T-helper 2 cell treated with Interferon-gamma antibody and Interleukin-4, amounts not matched to agents 100 ng/mL and 5 ng/mL, for 36 hours (primary cell): Measurements from ENCODE around the gene GMPR2. TPM values are rescaled to one million over a fixed set of nuclear protein-coding genes. Genes with fewer than 3 reads are reported as not detected.
"Not testable (repeated sequence)": the region's sequence is repeated elsewhere in the genome, so short reads cannot be mapped to it uniquely, and the experiment has no call there.

ENCODE experiments used
- intact Hi-C: fragments of 100-400 bp; cut with micrococcal nuclease; formaldehyde crosslinking; loops from one replicate; pipeline ENCODE4 v1.15.1; 2023
- total RNA-seq: library from RNA; stranded (reverse); gene quantifications from 2 replicates; pipeline ENCODE4 v1.2.3, GENCODE V29; 2022

The GMPR2 gene
- total RNA-seq, 1 donor from 2014 or later: 59.8 TPM

DNA sequence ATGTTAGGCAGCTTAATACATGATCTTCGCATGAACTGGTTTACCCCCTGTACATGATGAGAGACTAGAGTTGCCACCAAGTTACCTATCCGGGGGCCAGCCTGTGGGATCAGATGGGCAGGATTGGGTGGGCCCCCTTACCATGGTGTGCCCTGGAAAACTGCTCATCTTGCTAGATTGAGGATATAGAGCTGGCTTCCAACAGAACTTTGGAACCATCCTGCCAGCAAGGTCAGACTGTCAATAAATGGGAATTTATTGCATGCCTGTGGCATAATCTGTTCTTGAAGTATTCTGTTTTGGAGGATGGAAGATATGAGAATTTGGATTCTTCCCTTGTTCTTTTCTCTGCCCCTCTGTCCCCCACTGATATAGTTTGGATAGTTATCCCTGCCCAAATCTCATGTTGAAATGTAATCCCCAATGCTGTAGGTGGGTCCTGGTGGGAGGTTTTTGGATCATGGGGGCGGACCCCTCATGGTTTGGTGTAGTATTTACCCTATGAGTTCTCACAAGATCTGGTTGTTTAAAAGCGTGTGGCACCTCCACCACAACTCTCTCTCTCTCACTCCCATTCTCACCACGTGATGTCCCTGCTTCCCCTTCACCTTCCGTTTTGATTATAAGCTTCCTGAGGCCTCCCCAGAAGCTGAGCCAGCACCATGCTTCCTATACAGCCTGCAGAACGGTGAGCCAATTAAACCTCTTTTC lies 33.8 kb upstream of the GMPR2 start:
- intact Hi-C loops: loop anchor here (5.0 kb wide), 1 partner anchor 243 kb away; the partner anchor contains the start of gene SDR39U1

GRCh38 chr14:24202538-24202937 lies 30.2 kb upstream of the GMPR2 start:
- intact Hi-C loops: not testable (repeated sequence)

DNA sequence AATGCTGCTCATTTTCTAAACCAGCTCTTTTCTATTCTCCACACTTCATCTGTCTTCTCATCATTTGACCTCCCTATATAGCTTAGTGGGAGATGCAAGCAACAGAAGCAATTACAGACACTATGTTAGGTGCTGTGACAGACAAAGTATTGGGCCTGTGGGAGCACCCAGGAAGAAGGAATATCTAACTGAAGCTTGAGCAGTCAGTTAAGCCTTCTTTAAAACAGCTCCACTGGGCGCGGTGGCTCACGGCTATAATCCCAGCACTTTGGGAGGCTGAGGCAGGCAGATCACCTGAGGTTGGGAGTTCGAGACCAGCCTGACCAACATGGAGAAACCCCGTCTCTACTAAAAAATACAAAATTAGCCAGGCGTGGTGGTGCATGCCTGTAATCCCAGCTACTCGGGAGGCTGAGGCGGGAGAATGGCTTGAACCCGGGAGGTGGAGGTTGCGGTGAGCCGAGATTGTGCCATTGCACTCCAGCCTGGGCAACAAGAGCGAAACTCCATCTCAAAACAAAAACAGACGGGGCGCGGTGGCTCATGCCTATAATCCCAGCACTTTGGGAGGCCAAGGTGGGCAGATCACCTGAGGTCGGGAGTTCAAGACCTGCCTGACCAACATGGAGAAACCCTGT lies 29.4 kb upstream of the GMPR2 start:
- intact Hi-C loops: not testable (repeated sequence)

GRCh38 chr14:24204163-24205146 lies 28.3 kb upstream of the GMPR2 start:
- intact Hi-C loops: no loop called here

DNA sequence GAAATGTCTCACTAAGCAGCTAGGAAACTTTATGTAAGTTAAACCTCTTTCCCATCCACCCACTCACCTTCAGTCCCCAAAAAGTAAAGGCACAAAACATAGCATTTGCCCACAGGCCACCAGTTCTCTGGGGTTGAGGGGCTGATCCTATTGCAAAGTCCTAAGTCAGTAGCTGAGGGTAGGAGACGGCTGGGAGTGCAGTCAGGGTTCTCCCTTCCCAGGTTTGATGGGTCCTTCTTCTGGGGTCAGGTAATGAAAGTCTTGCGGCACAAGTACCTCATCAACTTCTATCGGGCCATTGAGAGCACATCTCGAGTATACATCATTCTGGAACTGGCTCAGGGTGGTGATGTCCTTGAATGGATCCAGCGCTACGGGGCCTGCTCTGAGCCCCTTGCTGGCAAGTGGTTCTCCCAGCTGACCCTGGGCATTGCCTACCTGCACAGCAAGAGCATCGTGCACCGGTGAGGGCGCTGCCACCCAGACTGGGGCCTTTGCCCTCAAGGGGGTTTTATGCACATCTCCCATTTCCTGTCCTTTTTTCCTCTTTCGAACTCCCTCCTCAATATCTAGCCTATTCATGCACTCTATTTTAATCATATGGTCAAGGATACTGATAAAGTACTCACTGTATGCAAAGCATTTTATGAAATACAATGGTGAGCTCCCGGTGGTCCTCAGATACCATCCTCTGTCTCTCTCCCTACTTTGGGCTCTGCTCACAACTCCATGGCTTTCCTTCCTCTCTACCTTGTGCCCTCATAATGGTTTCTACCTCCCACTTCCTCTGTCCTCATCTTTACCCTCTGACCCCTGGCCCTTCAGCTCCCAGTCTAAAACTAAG lies 26.2 kb upstream of the GMPR2 start:
- intact Hi-C loops: no loop called here

GRCh38 chr14:24207104-24207551 lies 25.6 kb upstream of the GMPR2 start:
- intact Hi-C loops: no loop called here

DNA sequence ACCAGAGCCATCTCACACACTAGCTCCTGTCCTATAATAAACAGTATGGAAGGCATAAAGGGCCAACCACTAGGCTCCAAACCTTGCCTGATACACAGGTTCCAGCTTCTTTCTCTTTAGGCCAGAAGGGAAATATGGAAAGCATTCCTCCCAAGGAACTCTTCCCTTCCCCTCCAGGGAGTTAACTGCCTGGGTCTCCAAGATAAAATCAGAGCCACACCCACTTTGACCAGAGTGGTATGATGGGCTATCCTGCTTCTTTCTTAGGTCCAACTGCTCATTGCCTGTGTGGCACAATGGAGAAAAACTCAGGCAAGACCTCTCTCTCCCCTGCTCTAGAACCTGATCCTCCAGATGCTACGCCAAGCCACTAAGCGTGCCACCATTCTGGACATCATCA lies 25.1 kb upstream of the GMPR2 start:
- intact Hi-C loops: no loop called here

GRCh38 chr14:24211311-24211710 lies 21.4 kb upstream of the GMPR2 start:
- intact Hi-C loops: no loop called here

DNA sequence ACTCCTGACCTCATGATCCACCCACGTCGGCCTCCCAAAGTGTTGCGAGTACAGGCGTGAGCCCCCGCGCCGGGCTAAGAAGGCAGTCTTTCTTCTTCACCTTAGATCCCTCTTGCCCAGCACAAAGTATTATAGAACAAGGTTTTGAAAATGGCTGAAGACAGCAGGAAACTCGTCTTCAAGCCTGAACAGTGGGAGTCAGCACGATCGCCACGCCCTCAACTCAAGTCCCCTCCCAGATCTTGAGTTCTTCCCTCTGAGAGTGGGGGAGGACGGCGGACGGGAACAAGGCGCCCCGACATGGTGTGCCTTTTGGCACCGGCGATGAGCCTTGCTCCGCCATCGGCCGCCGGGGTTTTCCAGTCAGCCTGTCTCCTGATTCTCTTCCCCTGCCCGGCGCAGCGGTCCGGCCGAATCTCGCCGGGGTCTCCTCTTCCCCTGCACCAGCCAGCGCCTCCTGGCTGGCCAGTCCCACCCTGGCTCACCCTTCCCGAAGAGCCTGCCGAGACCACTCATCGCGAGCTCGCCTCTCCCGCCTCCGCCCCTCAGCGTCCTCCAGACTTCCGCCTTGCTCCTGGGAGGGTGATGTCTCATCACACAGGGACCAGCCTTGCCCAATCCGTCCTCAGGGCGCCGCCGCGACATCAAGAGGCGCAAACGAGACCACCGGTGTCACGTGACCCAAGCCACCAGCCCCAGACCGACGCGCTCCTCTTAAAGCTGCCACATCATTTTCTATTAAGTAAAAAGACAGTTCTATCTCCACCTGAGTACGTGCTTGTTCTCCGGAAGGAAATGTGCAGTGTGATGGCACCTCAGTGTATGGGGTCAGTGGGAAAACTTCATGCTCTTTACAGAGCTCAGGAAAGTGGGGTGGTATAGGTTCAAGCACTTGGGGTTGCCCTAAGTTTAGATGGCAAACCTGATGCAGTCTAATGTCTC lies 19.5 kb upstream of the GMPR2 start, which contains the start of gene CHMP4A:
Gene CHMP4A, minus strand, starts transcription at position 565 of the 942 bp plus-strand sequence. Its CDS starts 49 bp downstream, at position 516.
- intact Hi-C loops: loop anchor here (1.0 kb wide), 7 partner anchors 18 to 229 kb away; partner anchors contain the start of genes DCAF11, IPO4, IRF9 and LTB4R

GRCh38 chr14:24213866-24214662 lies 18.7 kb upstream of the GMPR2 start:
- intact Hi-C loops: loop anchor here (1.0 kb wide), 7 partner anchors 19 to 228 kb away; partner anchors contain the start of genes DCAF11, IPO4, IRF9 and LTB4R

GRCh38 chr14:24215495-24216344 lies 17.0 kb upstream of the GMPR2 start, which contains the start of gene MDP1:
Gene MDP1, minus strand, starts transcription at chr14:24216066. Its CDS starts 111 bp downstream, at chr14:24215955.
- intact Hi-C loops: loop anchor here (1.0 kb wide), 5 partner anchors 17 to 118 kb away; partner anchors contain the start of genes DHRS1, GMPR2, NEDD8 and NOP9

- intact Hi-C loops: loop anchor here (1.0 kb wide), 5 partner anchors 16 to 117 kb away; partner anchors contain the start of genes DHRS1, GMPR2, NEDD8 and NOP9
Measured at GRCh38 chr14:24216345-24216699, 16.4 kb upstream of the GMPR2 start.

DNA sequence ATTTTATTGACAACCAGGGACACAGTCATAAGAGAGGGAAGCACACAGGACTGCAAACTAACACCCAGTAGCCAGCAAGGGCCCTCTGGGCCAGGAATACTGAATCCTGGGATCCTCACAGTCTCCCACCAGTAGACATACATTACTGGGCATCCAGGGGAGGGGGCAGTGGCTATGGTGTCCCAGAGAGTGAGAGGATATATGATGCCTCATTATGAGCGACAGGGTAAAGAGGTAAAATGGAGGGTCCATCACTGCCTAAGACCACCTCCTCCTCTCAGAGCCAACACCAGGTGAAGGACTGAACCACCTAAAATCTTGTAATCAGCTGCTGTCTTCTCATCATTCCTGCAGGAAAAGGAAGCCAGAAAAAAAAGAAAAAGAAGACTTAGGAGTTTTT lies 15.9 kb upstream of the GMPR2 start:
- intact Hi-C loops: loop anchor here (1.0 kb wide), 5 partner anchors 15 to 116 kb away; partner anchors contain the start of genes DHRS1, GMPR2, NEDD8 and NOP9

GRCh38 chr14:24219080-24219479 lies 13.6 kb upstream of the GMPR2 start:
- intact Hi-C loops: no loop called here

- intact Hi-C loops: no loop called here
Measured at GRCh38 chr14:24219521-24219920, 13.2 kb upstream of the GMPR2 start.

DNA sequence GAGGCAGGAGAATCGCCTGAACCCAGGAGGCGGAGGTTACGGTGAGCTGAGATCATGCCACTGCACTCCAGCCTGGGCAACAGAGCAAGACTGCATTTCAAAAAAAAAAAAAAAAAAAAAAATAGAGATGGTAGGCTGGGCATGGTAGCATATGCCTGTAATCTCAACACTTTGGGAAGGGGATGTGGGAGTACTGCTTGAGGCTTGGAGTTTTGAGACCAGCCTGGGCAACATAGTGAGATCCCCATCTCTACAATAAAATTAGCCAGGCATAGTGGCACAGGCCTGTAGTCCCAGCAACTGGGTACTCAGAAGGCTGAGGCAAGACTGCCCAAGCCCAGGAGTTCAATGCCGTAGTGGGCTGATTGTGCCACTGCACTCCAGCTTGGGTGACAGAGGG lies 9.7 kb upstream of the GMPR2 start:
- intact Hi-C loops: not testable (repeated sequence)

DNA sequence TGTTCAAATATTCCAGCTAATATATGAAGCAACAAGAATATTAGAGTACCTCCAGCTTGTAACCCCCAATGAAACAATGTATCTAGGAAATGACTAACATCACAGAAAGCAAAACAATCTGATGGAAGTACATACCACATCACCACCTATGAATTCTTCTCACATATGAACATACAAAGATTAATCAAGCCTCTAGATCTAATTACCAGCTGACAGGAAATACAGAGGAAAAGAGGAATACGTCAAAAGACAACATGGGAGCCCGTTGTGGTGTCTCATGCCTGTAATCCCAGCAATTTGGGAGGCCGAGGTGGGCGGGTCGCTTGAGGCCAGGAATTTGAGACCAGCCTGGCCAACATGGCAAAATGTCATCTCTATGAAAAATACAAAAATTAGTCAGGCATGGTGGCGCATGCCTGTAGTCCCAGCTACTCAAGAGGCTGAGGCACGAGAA lies 8.1 kb upstream of the GMPR2 start:
- intact Hi-C loops: no loop called here
